ENCODE results near the gene ARL5A.

Gene ARL5A

DNA sequence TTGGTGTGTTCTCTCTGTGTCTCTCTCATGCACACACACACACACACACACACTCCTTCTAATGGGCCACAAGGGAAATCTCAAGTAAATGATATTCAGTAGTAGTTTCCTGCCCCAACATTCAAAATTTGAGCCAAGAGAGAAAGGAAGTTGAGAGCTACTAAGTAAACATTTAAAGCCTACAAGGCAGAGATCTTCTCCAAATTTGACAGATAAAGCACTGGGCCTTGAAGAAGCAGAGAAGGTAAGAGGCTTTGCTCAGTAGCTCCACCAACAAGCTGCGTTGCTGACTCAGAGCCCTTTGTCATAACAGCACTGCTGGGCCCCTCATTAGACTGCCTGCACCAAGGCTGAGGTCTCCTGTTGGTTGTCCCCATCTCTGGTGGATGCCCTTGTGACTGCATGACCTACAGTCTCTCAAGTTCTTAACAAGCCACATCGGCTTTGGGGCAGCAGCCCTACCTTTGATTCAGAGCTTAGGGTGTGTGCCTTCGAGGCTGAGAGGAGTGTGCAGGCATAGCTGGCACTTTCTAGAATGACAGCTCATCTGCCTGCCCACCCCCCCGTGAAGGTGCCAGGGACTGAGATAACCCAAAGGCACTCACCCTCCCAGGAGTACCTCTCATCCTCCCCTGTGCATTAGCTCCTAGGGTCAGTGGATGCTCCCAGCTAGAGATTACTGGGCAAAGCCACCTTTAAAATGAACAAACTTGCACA lies 61.6 kb downstream of the ARL5A start:
- no peak for DNase-seq (ENCODE audit: low read depth in 2 of 2)

DNA sequence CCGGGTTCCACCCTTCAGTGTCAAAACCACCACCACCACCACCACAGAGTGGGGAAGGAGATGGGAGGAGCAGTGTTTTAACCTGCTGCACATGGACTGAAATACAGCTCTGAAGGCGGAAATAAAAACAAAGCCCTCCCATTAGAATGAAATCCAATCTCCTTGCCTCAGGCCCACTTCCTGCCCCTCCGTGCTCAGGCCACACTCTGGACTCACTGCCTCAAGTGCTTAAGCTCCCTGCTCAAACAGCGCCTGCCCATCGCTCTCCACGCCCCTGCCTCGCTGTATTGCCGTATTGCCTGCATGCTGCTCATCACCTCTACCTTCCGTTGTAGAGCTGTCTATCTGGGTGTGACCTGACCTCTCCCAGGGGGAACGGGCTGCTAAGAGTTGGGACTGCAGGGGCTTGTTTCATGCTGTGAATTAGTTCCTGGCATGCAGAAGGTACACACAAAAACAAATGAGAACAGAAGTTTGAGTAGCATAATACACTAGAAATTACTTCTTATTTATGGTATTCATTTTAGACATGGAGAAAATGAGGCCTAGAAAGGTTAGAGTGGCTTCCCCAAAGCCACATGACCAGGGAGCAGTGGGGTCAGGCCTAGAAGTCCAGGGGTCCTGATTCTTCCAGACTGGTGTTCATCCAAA lies 62.3 kb downstream of the ARL5A start:
- DNase-seq (ENCODE audit: low read depth in 2 of 2) = no peak

DNA sequence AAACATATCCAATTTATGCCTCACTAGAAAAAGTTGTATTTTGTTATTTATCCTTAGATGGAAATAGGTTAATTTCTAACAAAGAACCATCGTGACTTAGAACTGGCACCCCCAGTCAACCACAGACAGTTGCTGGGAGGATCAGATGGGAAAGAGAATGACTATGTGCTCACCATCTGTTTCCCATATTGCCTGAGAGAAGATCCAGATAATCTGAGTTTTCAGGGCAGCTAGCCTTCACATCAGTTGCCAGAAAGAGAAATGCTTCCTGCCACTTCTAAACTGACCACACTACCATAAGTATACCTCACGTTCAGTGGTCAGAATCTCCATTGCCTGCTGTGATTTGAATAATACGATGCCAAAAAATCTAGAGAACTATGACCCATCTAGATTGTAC lies 65.5 kb downstream of the ARL5A start:
- no peak for DNase-seq (ENCODE audit: low read depth in 2 of 2)

DNA sequence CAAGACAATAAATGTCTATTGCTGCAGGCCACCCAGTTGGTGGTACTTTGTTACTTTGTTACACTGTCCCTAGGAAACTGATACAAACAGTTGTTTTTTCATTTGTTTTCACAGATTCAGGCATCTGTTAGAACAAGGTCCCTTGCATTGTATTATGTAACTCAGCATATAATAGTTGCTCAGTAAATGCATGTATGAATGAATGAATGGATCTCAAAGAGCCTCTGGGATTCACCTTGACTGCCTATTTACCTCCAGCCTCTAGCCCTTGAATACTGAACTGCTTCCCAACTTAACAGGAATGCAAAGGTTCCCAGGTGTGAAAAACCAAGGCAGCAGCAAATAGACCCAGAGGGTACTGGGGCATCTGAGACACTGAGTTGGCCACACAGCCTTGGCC lies 66.5 kb downstream of the ARL5A start:
- DNase-seq (ENCODE audit: low read depth in 2 of 2) = no peak

DNA sequence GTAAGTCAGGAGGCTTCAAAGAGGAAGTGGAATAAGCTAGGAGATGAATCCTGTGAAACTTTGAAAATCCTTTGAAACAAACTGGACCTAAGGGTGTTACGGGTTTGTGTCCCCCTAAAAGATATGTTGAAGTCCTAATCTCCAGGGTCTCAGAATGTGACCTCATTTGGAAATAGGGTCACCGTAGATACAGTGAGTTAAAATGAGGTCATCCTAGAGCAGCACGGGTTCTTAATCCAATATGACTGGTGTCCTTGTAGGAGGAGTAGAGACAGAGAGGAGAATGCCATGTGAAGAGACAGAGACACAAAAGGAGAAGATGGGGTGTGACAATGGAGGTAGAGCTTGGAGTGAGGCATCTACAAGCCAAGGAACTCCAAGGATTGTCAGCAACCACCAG lies 67.0 kb downstream of the ARL5A start:
- DNase-seq (ENCODE audit: low read depth in 2 of 2) = no peak

DNA sequence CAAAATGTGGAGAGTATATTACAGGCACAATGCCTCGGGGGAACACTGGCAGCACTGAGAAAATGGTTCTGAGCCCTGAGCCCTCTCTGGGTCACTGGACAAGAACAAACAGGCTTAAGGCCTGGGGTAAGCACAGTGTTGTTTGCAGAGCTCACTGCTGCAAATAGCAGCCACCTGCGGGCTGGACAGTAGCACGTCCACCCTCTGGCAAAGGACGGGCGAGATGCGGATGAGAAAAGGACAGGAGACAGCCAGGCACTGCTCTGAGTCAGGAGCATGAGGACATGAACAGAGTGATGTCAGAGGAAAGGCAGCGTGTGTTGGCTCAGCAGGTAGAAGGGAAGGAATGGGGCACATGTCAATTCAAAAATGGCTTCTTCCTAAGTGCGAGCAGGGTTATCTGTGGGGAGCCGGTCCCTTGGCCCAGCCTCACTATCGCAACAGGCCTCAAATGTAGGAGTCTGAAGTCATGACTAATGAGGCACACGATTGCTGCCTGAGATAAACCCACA lies 68.0 kb downstream of the ARL5A start:
- no peak for DNase-seq (ENCODE audit: low read depth in 2 of 2)

DNA sequence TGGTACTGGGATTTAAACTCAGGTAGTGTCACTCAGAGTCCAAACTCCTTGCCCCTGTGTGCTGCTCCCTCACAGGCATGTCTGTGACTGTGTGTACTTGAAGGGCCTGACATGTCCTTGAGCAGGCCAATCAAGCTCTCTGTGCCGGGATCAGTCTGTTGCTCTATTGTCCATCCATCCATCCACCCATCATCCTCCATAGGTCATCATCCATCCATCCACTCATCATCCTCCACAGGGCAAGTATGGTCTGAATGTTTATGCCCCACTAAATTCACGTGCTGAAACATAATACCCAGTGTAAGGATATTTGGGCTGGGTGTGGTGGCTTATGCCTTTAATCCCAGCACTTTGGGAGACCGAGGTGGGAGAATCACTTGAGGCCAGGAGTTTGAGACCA lies 69.5 kb downstream of the ARL5A start:
- DNase-seq (ENCODE audit: low read depth in 2 of 2) = no peak

DNA sequence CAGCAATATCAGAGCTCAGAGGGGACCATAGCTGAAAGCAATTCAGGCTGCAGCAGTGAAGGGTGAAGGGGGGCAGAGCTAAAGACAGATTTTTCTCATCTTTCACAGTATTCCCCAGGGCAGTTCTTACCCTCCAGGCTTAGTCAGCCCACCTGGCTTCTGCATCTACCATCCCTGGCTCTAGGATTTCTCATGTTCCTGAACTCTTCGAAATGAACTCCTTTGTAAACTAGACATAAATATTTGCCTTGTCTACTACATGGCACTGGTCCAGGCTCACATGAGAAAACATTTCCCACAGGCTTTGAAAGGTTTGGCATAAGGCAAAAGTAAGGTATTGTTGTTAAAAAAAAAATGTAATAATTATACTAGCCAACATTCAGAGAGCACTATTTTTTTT lies 70.4 kb downstream of the ARL5A start:
- no peak for DNase-seq (ENCODE audit: low read depth in 2 of 2)

DNA sequence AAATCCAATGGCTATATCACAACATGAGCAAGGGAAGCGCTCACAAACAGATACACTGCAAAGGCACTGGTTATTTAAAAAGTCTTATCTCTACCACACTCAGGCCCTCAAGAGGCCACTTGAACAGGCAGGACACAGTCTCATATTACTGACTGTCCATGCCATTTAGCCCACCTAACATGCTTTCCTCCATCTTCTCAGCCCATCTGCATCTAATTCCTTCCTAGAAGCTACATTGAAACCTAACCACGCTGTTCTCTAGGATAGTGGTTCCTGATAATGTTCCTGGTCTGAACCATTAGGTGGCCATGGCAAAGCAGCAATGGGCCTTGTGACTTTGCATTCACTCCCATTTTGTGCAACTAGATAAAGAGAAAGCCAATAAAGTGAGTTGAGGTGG lies 71.4 kb downstream of the ARL5A start:
- no peak for DNase-seq (ENCODE audit: low read depth in 2 of 2)

DNA sequence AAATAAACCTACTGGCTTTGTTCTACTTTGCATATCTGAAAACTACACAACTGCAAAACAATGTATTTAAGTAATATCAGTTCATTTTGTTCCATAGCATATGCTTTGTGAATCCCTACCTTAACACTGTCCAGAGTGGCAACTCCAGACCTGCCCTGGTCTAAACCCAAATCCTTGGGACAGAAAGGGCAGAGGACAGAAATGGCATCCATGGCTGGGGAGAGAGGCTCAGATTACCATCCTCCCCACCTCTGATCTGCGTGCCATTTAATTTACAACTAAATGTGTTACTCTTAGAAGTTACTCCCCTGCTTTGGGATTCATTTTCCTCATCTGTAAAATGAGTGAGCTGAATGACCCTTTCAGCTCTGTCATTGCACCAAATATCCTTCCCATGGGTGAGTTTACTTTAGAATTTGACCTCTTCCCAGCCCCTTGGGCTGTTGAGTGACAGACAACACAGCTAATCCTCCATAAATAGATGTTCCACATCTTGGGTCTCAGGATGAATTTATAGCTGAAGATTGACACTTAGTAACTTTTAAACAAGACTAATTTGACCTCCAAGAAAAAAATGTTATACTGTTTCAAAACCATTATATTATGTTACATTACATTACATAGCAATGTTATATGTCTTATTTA lies 73.8 kb downstream of the ARL5A start:
- no peak for DNase-seq (ENCODE audit: low read depth in 2 of 2)

DNA sequence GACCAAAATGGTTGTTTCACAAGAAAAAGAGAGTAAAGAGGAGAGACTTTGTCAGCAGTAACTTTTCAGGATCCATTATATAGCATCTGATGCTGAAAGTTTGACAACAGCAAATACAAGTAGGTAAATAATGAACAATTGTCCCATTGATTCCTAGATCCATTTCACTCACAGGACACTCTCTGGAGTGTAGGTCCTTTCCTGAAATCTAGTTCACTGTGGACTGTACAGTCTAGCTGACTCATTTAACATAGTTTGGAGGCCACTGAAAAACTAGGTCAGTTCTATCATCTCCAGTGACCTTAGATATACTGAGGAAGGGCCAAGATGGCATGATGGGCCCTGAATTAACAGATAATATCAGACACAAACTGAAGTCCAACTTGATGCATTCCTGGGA lies 74.7 kb downstream of the ARL5A start:
- DNase-seq (ENCODE audit: low read depth in 2 of 2) = no peak
